EH (cell line): Measurements from ENCODE around the gene DNASE1L1.
A peak's percentile ranks its signal among the peaks of the same experiment; 100 is the strongest.
"Not testable (repeated sequence)": the region's sequence is repeated elsewhere in the genome, so short reads cannot be mapped to it uniquely, and the experiment has no call there.

ENCODE experiments used
- DNase-seq: peaks from one replicate; pipeline ENCODE4 v3.0.0-alpha.2; 2015; ENCODE audit warnings: low read depth

DNASE1L1 gene

DNA sequence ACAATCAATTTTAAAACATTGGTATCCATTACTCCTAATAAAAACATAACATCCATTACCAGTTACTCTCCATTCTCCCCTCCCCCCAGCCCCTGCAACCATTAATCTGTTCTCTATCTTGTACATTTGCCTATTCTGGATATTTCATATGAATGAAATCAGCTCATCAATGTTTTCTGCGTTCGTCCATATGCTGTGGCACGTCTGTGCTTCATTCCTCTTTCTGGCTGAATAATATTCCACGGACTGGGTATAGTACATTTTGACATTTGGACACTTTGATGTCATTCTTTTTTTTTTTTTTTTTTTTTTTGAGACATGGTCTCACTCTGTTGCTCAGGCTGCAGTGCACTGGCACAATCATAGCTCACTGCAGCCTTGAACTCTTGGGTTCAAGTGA lies 5.2 kb downstream of the DNASE1L1 start:
- no peak for DNase-seq

GRCh38 chrX:154403192-154403591 lies 5.9 kb downstream of the DNASE1L1 start:
- no peak for DNase-seq

GRCh38 chrX:154402622-154403127 lies 6.4 kb downstream of the DNASE1L1 start:
- no peak for DNase-seq

DNA sequence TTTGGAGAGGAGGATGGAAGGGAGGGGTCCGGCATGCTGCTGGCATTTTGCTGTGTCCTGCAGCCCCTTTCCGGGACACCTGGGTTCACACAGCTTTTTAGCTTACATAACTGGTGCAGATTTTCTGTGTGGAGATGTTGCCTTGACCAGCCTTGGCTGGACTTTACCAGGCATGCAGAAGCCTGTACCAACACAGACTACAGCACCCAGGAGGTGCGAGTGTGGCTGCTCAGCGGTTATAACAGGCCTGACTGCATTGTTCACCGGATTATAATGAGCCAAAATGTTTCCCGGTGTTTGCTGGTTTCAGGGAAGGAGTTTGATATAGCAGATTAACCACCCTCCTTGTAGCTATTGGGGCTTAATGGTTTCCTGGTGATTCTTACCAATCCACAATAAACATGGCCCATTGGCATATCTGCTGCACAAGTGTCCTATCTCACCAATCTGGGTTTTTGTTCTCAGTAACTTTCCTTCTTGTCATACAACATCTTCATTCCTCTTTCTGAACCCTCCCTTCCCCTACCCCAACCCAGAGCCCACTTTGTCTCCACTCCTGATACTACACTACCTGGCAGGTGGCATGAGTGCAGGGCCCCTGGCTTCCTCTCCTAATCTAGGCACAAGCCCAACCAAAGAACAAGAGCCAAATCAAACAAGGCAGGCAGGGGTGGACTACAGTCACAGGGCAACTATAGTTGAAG lies 7.0 kb downstream of the DNASE1L1 start:
- peak; percentile 37 for DNase-seq

- DNase-seq: peak; percentile 43
Observed at GRCh38 chrX:154401045-154401799, 7.8 kb downstream of the DNASE1L1 start.

GRCh38 chrX:154400369-154400817 lies 8.7 kb downstream of the DNASE1L1 start:
- not testable (repeated sequence) for DNase-seq

GRCh38 chrX:154399527-154400368 lies 9.3 kb downstream of the DNASE1L1 start:
- DNase-seq: peak; percentile 27

DNA sequence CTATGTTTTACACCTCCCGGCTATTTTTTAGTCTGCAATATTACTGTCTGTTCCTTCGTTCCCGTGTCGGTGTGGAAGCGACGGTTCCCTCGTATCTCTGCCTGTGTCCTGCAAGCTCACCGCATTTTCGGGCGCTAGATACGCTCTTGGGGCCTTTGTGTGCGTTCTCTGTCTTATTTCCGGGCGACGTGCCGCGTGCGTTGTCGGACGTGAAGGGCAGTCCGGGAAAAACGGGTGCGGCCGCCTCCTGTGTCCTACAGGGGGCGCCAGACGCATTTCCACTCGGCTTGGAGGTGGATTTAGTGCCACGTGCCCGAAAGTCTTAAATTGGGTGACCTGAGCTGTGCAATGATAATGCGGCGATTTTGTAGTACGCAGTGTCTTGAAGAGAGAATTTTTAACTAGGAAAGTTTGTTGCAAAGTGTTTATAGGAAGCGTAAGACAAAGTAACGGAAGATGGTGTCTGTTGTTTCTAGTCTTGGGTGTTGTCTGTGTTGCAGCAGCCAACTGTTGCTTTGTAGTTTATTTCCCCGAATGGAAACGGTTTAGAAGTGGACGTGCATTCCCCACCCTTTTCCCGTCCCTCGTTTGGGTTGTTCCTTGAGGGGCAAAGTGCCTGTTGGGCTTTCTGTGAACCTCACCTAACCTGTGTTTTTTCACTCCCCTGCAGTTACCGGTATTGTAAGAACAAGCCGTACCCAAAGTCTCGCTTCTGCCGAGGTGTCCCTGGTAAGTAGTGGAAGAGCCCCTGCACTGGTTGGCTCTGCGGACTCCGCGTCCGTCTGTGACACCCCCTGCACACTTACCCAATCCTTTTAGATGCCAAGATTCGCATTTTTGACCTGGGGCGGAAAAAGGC lies 10.2 kb downstream of the DNASE1L1 start:
- DNase-seq: peak; percentile 84

DNA sequence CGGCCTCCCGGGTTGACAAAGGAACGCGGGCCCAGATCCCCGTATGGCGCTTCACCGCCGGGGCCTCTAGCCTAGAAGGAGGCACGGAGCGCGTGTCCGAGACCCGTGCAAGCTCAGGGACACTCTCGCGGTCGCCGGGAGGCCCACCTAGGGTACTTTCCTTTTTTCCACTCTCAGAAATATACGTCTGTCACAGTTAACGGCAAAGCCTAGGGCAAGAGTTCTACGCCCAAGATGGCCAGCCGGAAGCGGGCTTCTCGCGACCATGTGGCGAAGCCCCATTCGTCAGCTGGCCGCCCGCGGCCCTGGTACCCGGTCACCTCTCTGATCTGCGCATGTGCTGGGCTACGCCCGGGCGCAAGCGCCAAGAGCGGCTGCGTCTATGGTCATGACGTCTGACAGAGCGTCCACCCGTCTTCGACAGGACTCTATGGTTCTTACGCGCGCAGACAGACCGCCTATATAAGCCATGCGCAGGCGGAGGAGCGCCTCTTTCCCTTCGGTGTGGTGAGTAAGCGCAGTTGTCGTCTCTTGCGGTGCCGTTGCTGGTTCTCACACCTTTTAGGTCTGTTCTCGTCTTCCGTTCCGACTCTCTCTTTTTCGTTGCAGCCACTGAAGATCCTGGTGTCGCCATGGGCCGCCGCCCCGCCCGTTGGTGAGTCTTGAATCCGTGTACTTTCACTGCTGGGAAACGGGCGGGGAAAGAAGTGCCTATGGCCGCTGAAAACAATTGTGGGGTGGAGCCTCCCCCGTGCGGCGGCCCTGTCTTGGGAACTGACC lies 11.0 kb downstream of the DNASE1L1 start, which contains the start of gene RPL10:
TSS of gene RPL10 (plus strand) at position 490 of the 780 bp plus-strand sequence. CDS start at position 633, 143 bp downstream.
- DNase-seq: peak; percentile 96

GRCh38 chrX:154396973-154397887 lies 11.8 kb downstream of the DNASE1L1 start:
- DNase-seq: peak; percentile 76

DNA sequence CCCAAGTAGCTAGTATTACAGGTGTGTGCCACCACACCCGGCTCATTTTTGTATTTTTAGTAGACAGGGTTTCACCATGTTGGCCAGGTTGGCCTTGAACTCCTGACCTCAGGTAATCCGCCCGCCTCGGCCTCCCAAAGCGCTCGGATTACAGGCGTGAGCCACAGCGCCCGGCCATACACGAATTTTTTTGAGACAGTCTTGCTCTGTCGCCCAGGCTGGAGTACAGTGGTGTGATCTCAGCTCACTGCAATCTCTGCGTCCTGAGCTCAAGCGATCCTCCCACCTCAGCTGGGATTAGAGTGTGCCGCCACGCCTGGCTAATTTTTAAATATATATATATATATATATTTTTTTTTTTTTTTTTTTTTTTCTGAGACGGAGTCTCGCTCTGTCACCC lies 12.7 kb downstream of the DNASE1L1 start:
- not testable (repeated sequence) for DNase-seq

- not testable (repeated sequence) for DNase-seq
Observed at GRCh38 chrX:154389812-154390747, 19.0 kb downstream of the DNASE1L1 start.

DNA sequence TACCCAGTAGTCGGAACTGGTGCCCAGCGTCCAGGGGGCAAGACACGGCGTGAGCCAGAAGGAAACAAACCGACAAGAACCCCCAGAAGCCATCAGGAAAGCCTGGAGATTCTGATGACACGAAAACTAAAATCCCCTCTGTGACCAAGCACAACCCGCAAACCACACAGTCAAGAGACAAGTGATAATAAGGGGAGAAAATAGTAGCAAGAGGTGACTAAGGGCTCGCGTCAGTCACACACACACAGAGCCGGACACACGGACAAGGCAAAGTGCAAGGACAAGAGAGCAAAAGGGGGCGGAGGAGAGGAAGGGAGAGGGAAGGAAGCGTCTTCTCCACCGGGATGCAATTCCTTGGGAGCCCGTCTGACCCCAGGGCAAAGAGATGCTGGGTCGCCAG lies 20.4 kb downstream of the DNASE1L1 start:
- DNase-seq: not testable (repeated sequence)

GRCh38 chrX:154388094-154388493 lies 21.0 kb downstream of the DNASE1L1 start:
- not testable (repeated sequence) for DNase-seq

- DNase-seq: peak; percentile 49
Observed at GRCh38 chrX:154384284-154384892, 24.7 kb downstream of the DNASE1L1 start.

DNA sequence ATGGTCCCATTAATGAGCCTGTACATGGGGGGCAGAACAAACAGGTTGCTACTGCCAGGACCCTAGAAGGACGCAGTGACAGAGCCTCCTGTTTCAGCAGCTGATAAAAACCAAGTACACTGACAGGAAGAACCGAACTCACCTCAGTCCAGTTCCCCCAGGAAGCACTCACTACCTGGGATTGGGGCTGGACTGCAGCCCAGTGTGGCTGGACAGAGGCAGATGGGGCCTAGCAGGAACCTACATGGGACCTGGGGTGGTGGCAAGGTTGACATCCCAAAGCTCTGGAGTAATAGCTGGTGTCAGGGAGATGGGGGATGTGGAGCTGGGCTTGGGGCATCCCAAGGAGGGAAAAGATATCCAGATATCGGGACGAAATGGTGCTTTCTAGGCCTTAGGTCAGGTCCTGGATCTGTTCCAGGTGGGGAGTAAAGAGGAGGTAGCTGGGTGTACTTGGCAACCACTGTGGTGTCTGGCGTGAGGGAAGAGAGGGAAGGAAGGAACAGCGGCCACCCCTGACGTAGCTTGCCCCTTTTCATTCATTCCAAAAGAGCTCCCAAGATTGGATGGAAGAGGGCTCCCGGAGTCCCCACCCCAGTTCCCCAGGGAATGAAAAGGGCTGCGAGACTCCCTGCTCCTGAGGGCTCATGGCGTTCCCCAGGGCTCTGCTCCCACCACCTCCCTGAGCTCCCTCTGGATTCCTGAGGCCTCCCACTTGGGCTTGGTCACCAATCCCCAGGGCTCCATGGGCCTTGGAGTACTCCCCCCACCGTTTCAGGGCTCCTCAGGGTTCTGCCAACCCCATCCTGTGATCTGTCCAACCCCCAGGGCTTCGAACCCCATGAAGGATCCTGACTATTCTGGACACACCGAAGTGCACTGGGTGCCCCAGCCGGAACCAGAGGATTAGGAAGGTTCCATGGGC lies 25.4 kb downstream of the DNASE1L1 start:
- no peak for DNase-seq
